Fibroblast of lung (primary cell): ENCODE data around the gene ZNF480.
"Not testable (repeated sequence)": the region's sequence is repeated elsewhere in the genome, so short reads cannot be mapped to it uniquely, and the experiment has no call there.

ENCODE experiments used
- CTCF ChIP-seq, 2 donors: IDR thresholded peaks in 1 of 2; conservative IDR thresholded peaks in 1 of 2; 1 replicate in 1 of 2; 2 replicates in 1 of 2; pipeline ENCODE4 v1.5.1; 2011 to 2012; ENCODE audit warnings: low read length in 2 of 2, control low read depth in 1 of 2, inconsistent platforms in 1 of 2, low read depth in 1 of 2, mild to moderate bottlenecking in 1 of 2
- EZH2 ChIP-seq: IDR thresholded peaks from 2 replicates; pipeline ENCODE4 v1.5.1; 2012; ENCODE audit warnings: low read length, control low read depth, mild to moderate bottlenecking; ENCODE audit errors: missing control alignments

DNA sequence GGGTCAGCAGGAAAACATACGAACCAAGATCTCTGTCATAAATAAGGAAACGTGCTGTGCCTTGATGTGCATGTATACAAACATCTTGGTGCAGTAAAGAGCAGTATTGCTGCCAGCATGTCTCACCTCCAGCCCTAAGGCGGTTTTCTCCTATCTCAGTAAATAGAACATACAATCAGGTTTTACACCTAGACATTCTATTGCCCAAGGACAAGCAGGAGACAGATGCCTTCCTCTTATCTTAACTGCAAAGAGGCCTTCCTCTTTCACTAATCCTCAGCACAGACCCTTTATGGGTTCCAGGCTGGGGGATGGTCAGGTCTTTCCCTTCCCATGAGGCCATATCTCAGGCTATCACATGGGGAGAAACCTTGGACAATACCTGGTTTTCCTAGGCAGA is 42.1 kb downstream of the ZNF480 start:
- not testable (repeated sequence) for TF ChIP-seq CTCF (conservative IDR thresholded peaks at IDR 0.05 in 1 of 2, IDR thresholded peaks at IDR 0.05 in 1 of 2; ENCODE audit: low read depth in 1 of 2, low read length in 2 of 2); EZH2
